Left ventricle myocardium superior (tissue), 1 donor: Measurements from ENCODE around the gene ADAM15. TPM values are rescaled to one million over a fixed set of nuclear protein-coding genes. Genes with fewer than 3 reads are reported as not detected.

Source experiments
- ATAC-seq: fragments of 200-7000 bp; cut with Tn5 transposase; one replicate; pipeline ENCODE4 v1.9.1; 2020; ENCODE audit warnings: mild to moderate bottlenecking, moderate library complexity
- DNase-seq: peaks from one replicate; pipeline ENCODE4 v3.0.0-alpha.2; 2020
- intact Hi-C: fragments of 100-400 bp; cut with micrococcal nuclease; formaldehyde crosslinking; loops from one replicate; pipeline ENCODE4 v1.11.0; 2022
- total RNA-seq: library from RNA; stranded (reverse); fragmentation: NEBNext Ultra II Directional; extraction: Animal tissue kit (Norgen Biotek cat#: 25700); gene quantifications from one replicate; pipeline ENCODE4 v1.2.1, GENCODE V29; 2021
- donor health status: DM: no; HTN: yes; CAD: no; lungs with severe emphysema.

The ADAM15 gene
- total RNA-seq, 1 donor from 2014 or later: 84.2 TPM

GRCh38 chr1:155011437-155012025 is 39.6 kb upstream of the ADAM15 start:
- no peak for ATAC-seq
- DNase-seq: peak; percentile 28
- intact Hi-C loops: no loop called here

GRCh38 chr1:155012026-155012546 is 39.0 kb upstream of the ADAM15 start:
- intact Hi-C loops: no loop called here
- peak; percentile 44 for ATAC-seq
- peak; percentile 77 for DNase-seq

GRCh38 chr1:155012776-155013602 is 38.1 kb upstream of the ADAM15 start:
- ATAC-seq (no peak), DNase-seq (no peak)
- intact Hi-C loops: no loop called here

GRCh38 chr1:155013632-155014031 is 37.5 kb upstream of the ADAM15 start:
- ATAC-seq (no peak), DNase-seq (peak; percentile 21)
- intact Hi-C loops: no loop called here

- DNase-seq (peak; percentile 29), ATAC-seq (no peak)
- intact Hi-C loops: no loop called here
Observed at GRCh38 chr1:155014709-155015508, 36.2 kb upstream of the ADAM15 start.

- DNase-seq: peak; percentile 28
- intact Hi-C loops: no loop called here
Observed at GRCh38 chr1:155015527-155016230, 35.4 kb upstream of the ADAM15 start.

GRCh38 chr1:155016231-155016831 is 34.8 kb upstream of the ADAM15 start:
- no peak for ATAC-seq
- DNase-seq: peak; percentile 36

More at GRCh38 chr1:155015527-155016230, 35.4 kb upstream of the ADAM15 start:
- no peak for ATAC-seq

GRCh38 chr1:155017041-155017945 is 33.8 kb upstream of the ADAM15 start:
- peak; percentile 91 for ATAC-seq
- DNase-seq: peak; percentile 95
- intact Hi-C loops: no loop called here

More at GRCh38 chr1:155016231-155016831, 34.8 kb upstream of the ADAM15 start:
- intact Hi-C loops: no loop called here

DNA sequence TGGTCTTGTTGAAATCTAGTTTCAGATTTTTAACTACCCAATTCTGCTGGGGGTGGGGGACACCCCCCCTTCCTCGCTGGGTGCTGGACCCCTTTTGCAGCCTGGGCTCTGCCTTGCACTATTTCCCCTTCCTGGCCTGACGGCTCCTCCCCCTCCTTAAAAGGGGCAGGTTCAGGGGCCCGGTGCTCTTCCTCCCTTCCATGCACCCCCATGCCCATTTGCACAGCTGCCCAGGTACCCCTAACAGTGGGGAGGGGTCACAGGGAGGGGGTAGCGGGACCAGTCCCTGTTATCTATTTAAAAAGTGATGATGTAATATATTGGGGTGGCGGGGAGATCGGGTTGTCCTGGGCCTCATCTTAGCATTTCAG is 33.2 kb upstream of the ADAM15 start:
- ATAC-seq: peak; percentile 0
- intact Hi-C loops: no loop called here
- DNase-seq: peak; percentile 24

GRCh38 chr1:155018617-155019348 is 32.3 kb upstream of the ADAM15 start:
- DNase-seq (no peak), ATAC-seq (no peak)
- intact Hi-C loops: no loop called here

- intact Hi-C loops: no loop called here
- ATAC-seq (no peak), DNase-seq (no peak)
Observed at GRCh38 chr1:155019377-155020245, 31.5 kb upstream of the ADAM15 start.

DNA sequence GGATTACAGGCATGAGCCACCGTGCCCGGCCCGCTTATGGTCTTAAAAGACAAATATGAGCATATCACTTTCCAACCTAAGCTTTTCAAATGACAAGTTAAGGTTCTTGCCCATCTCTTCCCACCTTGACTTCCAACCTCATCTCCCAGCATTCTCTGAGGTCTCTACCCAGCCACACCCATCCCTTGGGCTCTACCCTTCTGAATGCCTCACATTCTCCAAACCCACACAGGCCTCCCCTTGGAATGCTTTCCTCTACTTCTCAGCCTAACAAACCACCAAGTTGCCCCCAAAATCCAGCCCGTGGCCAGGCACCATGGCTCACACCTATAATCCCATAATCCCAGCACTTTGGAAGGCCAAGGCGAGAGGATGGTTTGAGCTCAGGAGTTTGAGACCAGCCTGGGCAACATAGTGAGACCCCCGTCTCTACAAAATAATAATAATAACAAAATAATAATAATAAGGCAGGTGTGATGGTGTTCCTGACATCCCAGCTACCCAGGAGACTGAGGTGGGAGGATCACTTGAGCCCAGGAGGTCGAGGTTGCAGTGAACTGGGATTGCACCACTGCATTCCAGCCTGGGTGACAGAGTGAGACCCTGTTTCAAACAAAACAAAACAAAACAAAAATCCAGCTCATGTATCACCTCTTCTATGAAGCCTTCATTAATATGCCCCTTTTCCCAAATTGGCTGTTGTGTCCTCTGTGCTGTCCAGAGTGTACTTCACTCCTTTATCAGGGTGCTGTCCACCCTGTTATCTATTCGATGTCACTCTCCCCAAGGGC is 28.8 kb upstream of the ADAM15 start:
- intact Hi-C loops: no loop called here
- no peak for ATAC-seq
- peak; percentile 23 for DNase-seq

DNA sequence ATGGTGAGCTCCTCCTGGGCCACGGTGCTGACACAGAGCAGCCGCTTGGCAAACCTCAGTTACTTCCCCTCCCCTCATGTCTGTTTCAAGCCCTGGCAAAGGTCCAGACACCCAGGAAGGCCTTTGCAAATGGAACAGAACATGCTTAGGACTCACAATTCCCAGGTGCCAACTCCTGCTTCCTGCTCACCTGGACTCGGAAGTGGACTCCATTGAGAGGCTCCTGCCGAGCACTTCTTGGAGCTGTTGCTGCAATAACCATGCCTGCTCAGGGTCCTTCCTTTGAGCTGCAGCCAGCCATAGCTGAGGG is 28.2 kb upstream of the ADAM15 start:
- intact Hi-C loops: no loop called here
- ATAC-seq: peak; percentile 61

GRCh38 chr1:155023627-155024026 is 27.5 kb upstream of the ADAM15 start:
- DNase-seq (no peak), ATAC-seq (no peak)
- intact Hi-C loops: no loop called here

More for the DNA sequence above, 28.2 kb upstream of the ADAM15 start:
- peak; percentile 38 for DNase-seq

DNA sequence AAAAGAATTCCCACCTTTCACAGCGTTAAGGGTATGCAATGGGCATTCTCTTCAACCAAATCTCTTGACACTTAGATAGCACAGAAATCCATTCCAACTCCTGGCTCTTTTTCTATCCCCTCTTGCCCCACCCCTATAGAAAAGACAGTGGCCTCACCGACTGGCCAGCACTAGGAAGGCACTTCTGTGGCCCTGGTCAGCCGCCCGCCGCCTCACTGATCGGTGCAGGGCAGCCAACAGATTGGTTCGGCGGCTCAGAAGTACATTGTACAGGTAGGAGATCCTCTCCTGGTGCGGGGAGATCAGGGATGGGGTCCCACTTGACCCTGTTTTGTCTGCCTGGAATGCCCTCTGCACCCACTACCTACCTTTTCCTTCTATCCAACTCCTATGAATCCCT is 26.8 kb upstream of the ADAM15 start:
- no peak for ATAC-seq
- peak; percentile 23 for DNase-seq
- intact Hi-C loops: no loop called here

GRCh38 chr1:155026154-155026553 is 25.0 kb upstream of the ADAM15 start:
- DNase-seq (no peak), ATAC-seq (no peak)
- intact Hi-C loops: no loop called here
